CD4-positive, alpha-beta T cell treated with Interleukin-4 for 1 hour (primary cell): Measurements from ENCODE around the gene TMEM40.
A peak's percentile ranks its signal among the peaks of the same experiment; 100 is the strongest.
"Not testable (repeated sequence)": the region's sequence is repeated elsewhere in the genome, so short reads cannot be mapped to it uniquely, and the experiment has no call there.

Experiments
- DNase-seq, 2 donors: peaks; one replicate each; pipeline ENCODE4 v3.0.0-alpha.2; 2020 to 2022

The TMEM40 gene, protein sequence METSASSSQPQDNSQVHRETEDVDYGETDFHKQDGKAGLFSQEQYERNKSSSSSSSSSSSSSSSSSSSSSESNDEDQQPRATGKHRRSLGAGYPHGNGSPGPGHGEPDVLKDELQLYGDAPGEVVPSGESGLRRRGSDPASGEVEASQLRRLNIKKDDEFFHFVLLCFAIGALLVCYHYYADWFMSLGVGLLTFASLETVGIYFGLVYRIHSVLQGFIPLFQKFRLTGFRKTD

DNA sequence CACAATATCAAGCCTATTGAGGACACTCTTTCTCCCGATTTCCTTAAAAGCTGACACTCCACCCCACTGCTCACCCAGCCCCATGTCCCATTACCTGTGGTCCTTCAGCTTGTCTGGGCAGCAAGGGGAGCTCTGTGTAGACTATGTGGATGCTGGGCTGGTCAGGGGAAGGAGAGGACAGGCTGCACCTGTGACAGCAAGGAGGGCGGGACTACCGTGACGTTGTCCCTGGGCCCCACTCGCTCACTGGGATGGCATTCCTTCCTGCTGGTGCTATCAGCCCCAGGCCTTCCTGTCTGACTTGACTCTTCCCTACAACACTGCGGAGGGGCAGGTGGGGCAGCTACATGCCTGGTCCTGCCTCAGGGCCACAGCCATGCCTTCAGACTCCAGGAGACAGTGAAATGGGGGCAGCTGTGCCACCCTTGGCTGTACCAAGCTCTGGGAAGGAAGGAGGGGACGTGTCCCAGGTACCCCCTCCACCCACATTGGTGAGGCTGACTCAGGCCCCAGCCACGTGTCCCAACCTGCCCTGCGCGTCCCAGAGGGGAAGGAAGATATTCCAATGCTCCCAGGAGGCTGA lies at the start of gene TMEM40:
Gene TMEM40 (minus strand): TSS at position 163 of the 583 bp plus-strand sequence. CDS start 9,427 bp downstream, outside the sequence.
- no peak for DNase-seq

DNA sequence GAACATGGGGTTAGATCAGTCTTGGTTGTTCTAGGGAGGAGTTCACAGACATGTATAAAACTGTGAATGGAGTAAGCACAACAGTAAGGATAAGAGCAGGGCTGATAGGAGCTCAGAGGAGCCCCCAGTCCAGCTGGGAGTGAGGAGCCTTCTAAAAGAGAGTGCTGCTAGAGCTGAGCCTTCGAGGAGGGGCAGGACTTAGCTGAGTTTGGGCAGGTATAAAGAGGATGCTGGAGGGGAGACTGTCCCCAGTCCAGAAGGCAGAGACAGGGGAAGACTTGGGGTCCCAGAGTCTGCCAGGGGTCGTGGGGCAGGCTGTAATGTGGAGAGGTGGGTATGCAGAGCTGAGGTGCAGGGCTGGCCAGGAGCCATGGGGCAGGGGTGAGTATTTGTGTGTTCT lies 49.5 kb upstream of the TMEM40 start:
- DNase-seq = no peak

DNA sequence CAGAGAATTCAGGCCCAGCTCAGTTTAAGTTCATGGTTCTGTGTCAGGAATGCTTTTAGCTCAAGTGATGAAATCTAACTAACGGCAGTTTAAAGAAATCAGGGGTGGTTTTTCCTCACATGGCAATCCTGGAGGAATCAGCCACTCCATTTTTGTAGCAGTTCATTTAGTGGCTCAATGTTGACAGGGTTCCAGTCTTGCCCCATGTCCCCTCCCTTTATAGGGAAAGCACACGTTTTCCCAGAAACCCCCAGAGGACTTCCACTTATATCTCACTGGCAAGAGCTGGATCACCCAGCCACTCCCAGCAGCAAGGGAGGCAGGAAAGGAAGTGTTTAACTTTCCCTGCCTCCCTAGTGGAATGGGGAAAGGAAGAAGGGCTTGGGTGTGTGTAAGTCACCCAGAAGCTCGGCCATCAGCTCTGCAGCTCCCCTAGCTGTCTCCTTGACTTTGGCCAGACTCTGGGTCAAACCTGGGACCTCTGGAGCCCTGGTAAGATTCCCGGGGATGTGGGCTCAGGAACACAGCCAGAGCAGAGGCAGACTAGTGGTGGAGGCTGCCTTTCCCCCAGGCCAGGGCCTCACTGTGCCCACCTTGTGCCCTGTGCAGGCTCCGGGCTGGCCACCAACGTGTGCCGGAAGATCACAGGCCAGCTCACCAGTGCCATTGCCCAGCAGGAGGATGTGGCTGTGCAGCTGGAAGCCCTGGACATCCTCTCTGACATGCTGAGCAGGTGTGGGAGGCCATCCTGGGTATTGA lies 48.7 kb upstream of the TMEM40 start:
- DNase-seq = no peak

DNA sequence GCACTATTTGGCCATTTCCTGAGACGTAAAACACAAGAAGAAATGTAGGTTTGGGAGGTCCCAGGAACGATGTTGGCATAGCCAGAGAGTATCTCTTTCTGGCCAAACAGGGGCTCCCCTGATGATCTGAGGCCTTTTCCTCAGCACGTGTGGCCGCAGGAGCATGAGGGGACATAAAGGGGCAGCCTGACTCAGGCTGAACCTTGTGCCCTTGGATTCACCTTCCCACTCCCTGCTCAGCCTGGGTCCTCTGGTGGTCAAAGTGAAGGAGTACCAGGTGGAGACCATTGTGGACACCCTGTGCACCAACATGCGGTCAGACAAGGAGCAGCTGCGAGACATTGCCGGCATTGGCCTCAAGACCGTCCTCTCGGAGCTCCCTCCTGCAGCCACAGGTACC lies 48.0 kb upstream of the TMEM40 start:
- DNase-seq = no peak

DNA sequence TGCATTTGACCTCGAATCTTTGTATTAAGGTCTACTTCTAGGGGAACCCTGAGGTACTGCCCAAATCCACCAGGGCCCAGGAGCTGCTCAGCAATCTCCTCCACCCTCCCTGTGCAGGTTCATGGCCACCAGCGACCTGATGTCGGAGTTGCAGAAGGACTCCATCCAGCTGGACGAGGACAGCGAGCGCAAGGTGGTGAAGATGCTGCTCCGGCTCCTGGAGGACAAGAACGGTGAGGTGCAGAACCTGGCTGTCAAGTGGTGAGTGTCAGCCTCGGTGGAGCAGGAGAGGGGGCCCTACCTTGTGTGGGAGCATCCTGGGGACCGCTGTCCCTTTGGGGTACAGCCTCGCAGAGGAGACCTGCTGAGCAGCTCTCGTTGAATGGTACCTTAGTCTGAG lies 44.3 kb upstream of the TMEM40 start:
- no peak for DNase-seq

DNA sequence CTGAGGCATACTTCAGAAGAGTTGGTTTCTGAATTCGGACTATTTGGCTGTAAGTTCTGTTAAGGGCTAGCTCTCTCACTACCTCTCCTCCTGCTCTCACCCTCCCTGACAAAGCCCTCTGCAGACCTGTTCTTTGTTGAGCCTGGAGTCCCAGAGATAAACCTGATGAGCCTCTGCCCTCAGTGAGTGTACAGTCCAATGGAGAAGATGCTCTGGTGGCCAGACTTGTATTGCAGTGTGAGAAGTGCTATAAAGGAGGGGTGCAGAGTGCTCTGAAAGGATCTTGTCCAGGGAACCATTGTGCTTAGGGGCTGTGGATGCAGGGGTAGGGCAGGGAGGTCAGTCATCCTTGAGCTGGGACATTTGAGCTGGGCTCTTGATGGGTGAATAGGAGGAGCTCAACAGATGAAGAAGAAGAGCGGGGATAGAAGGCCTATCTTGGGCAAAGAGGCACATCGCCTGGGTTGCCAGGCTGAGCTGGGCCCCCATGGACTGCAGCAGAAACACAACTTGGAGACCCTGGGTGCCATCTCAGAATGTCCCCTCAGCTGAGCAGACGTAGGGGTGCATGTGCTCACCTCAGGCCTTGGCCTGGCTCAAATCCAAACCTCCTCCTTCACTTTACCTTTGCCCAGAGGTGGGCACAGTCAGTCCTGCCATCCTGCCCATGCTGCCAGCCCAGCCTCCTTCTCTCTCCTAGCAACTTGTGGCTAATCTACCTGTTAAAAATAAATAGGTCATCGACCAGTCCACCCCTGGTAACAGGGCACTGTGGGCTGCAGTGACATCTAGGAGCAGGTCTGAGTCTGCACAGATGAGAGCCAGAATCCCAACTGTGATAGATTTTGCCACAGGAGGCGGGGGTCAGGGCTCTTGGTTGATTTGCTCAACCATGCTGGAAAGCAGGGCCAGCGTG lies 40.7 kb upstream of the TMEM40 start:
- DNase-seq = no peak

DNA sequence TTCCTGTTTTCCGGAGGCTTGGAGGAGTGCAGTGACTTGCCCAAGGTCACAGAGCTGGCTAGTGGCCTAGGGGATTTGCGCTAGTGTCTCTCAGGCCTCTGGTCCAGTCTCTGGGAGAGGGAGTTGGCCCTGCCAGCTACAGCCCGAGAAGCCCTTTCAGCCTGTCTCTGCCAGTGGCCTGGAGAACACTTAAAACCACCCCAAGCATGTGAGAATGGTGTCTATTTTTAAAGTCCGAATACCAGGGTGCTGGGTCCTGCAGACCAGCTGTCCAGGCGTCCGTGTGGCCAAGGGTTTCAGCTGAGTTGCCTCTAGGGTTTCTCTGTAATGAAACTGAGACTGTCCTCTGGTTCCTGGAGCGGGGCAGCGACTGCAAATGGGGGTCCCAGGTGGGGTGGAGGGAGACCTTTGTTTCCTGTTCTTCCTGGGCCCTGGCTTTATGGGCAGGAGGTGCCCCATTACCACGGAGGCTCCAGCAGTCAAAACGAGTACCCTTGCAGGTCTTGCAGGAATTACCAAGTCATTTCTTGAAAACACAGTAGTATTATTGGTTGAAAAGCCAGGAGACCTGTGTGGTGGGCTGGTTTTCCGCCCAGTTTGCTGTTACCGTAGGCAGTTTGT lies 39.6 kb upstream of the TMEM40 start:
- DNase-seq = no peak

DNA sequence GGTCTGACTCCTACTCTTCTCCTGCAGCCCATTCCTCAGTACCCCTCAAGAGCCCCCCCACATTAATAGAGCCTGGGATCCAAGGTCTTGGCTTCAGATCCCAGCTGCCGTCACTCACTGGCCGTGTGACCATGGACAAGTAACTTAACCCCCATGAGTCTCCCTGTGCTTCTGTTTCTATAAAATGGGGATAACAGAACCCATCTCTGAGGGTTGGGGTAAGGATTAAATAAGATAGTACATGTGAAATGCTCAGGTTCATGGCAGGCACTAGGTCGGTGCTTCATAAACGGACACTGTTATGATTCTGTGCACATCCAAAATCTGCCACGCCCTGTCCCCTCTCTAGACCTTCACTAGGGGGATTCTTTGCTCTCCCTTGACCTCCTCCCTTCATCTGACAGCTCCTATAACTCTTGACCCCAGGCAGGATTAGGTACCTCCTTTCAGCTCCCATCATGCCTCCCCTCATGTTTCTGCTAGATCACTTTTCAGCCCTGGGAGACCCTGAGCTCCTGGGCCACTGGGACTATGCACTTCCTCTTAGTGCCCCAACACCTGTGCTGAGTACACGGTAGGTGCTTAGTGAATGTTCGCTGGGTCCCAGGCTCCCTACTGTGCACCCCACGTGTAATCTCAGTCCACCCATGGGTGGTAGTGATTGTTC lies 39.0 kb upstream of the TMEM40 start:
- DNase-seq = no peak

DNA sequence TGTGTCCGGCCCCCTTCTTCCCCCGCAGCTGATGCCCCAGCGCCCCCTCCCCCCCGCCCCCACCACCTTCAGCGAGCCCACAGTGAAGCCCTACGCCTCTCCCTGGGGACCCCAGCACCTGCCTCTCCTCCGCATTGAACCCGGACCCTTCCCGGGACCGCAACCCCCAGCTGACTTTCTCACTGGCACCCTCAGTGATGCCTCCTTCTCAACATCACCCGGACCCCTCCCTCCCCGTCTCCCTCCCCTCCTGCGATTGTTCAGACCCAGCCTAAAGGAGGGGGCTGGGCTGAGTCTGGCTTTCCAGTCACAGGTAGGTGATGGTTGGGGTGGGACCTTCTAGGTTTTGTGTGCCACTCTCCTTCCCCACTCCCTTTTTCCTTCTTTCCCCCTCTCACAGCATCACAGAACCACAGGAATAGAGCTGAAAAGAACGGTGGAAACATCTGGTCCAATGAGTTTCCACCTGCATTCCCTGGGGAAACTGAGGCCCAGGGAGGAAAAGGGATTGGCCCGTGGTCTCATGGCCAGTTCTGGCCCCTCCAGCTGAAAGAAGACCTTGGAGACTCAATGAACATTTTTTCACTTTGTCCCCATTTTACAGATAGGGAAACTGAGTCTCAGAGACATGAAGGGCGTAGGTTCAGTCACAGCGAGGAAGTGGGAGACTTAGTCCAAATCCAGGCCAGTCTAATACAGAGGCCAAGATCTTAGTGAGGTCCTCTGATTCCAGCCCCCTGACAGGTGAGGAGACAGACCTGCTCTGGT lies 38.2 kb upstream of the TMEM40 start:
- no peak for DNase-seq

DNA sequence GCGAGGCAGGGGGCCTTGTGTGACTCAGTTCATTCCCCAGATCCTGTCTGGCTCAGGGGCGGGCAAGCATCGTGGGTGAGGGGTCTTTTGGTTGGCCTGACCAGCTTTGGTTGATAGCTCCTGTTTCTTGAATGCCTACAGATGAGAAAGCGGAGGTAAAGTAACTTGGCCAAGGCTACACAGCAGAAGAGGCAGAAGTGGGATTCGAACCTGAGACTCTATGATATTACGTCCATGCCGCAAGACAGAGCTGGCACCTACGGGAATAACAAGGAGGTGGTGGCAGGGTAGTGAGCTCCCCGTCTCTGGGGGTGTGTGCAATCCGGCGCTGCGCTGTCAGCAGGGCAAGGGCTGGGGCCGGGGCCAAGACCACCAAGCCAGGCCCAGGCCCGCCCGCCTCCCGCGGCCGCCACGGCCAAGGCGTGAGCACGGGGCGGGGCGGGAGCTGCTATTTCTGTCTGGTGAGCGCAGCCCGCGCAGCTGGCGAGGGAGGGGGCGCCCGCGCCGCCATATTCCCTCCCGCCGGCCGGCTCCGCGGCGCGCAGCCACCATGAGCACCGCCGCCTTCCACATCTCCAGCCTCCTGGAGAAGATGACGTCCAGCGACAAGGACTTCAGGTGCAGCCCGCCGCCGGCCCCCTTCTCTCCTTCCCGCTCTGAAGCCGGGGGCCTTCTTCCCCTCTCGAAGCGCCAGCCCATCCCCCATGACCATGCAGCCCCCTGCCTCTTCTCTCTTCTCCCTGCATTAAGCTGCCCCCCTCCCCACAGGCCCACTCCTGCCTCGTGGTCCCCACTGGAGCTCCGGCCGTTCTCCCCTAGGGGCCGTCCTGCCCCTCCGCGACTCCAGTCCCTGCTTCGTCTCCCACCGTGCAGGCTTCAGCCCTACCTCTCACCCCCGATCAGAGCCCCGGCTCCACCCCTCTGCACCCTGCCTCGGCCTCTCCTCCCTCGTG lies 37.4 kb upstream of the TMEM40 start, which contains the start of gene CAND2:
Gene CAND2 (plus strand): TSS at position 510 of the 953 bp plus-strand sequence. CDS start 41 bp downstream, at position 551.
- peak; percentile 18 to 24 for DNase-seq

DNA sequence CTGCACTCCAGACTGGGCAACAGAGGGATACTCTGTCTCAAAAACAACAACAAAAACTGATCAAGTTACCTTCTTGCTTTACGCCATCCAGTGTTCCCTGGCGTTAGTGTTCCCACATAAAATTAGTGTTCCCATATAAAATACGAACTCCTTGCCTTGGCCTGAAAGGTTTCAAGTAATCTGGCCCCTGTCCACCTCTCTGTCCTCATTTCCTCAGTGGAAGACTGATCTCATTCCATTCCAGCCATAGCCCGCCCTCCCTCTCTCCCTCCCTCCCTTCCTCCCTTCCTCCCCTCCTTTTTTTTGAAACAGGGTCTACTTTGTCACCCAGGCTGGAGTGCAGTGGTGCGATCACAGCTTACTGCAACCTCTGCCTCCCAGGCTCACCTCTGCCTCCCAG lies 34.6 kb upstream of the TMEM40 start:
- no peak for DNase-seq

DNA sequence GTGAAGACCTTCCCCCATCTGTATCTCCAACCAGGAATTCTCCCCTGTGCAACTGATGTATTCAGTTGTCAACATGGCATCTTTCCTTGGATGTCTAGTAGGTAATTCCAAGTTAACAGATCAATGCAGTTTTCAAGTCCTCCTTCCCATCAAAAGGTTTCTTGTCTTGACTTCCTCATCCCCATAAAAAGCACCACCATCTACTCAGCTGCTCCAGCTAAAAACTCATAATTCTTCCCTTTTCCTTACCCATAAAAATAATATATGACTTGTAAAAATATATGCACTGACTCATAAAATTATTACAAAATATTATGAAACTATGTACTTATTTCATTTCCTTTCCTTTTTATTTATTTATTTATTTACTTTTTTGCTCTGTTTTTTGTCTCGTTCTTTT lies 32.4 kb upstream of the TMEM40 start:
- DNase-seq = no peak

DNA sequence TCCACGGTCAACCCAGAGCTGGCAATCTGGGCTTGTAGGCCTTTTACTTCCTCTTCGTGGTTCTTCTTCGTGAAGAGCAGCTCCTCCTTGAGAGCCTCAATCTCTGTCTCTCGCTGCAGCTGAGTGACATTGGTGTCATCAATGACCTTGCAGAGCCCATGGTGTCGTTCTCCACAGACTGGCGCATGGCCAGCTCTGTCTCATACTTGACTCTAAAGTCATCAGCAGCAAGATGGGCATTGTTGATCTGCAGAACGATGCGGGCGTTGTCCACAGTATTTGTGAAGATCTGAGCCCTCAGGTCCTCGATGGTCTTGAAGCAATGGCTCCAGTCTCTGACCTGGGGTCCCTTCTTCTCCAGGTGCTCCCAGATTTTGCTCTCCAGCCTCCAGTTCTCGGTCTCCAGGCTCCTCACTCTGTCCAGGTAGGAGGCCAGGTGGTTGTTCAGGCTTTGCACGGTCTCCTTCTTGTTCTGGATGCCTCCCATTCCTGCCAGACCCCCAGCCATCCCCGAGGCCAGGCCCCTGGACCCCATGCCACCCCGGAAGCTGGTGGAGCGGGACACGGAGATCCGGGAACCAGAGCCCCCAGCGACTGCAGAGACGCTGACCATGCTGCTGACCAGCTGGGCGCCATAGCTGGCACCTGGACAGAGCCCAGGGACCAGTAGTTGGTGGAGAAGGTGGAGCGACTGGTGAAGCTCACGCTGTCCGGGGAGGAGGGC lies 29.1 kb upstream of the TMEM40 start:
- not testable (repeated sequence) for DNase-seq

DNA sequence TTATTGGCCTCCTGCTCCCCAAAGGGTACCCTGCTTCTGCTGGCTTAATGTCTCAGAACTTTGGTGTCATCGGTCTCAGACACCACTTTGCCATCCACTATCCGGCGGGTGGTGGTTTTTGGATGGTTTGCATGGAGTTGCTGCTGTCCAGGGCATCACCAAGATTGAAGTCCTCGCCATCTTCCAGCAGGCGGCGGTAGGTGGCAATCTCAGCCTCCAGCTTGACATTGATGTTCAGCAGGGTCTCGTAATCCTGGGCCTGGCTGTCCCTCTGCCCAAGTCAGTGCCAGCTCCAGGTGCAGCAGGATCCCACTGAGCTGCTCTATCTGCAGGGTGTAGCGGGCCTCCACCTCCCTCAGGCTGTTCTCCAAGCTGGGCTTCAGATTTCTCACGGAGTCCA lies 28.3 kb upstream of the TMEM40 start:
- DNase-seq = peak in 1 of 2 donors; percentile 59

DNA sequence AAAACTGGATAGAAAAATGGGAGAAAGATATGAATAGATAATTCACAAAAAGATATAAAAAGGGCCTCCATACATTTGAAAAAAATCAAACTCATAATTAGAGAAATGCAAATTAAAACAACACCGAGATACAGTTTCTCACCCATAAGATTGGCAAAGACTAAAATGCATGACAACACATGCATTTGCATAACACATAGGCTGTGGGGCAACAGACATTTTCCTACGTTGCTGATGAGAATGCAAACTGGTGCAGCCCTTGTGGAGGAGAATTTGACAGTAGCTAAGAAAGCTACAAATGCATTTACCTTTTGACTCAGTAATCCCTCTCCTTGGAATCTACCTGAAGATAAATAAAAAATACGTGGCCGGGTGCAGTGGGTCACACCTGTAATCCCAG lies 26.0 kb upstream of the TMEM40 start:
- DNase-seq = no peak

DNA sequence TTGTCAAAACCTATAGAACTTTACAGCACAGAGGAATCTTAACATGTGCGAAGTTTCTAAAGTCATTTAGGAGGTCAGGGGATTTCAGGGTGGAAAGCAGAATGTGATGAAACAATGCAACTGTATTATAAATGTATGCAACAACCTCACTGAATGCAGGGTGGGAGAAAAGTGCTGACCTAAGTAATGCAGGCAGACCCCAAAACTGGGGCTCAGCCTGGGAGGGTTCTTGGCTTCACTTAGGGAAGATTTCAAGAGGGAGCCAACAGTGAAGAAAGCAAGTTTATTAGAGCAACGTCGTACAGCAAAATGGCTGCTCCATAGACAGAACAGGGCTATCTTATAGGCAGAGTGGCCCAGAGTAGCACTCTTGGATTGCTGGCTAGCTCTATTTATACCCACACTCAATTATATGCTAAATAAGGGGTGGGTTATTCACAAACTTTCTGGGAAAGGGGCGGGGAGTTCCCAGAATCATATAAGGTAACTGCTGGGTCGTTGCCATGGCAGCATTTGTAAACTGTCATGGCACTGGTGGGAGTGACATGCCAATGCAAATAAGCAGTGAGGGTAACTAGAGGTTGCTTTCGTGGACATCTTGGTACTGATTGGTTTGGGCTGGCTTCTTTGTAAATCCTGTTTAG lies 23.2 kb upstream of the TMEM40 start:
- DNase-seq = no peak

DNA sequence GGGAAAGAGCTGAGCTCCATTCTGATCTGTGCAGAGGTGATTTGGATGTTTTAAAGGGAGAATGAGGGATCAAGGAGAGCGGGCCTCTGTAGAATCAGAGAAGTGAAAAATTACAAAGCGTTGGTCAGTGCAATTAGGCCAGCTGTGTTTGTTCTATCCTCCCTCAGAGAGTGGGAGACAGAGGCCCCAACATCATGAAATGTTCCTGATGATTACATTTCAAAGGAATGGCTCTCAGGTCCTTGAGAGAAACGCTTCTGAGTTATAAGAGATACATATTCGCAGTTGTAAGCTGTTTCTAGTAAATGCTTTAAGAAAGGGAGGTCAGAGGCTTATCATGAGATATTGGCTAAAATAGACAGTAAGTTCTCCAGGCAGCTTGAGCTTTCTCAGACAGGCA lies 21.7 kb upstream of the TMEM40 start:
- no peak for DNase-seq

DNA sequence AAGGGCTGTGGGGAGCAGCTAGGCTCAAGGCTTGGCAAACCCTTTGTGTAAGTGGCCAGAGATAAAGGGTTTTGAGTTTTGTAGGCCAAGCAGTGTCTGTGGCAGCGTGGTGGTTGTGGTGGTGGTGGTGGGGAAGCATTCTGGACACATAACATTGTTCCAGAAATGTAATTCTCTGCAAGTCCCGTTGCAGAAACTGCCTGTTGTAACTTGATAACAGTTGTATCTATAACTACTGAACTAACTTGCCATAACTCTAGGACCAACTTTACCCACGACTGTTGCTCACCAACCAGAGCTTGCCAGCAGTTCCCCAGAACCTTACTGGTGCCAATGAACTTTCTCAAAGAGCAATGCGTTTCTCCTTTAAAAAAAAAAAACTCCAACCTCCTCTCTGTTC lies 18.1 kb upstream of the TMEM40 start:
- DNase-seq = no peak

DNA sequence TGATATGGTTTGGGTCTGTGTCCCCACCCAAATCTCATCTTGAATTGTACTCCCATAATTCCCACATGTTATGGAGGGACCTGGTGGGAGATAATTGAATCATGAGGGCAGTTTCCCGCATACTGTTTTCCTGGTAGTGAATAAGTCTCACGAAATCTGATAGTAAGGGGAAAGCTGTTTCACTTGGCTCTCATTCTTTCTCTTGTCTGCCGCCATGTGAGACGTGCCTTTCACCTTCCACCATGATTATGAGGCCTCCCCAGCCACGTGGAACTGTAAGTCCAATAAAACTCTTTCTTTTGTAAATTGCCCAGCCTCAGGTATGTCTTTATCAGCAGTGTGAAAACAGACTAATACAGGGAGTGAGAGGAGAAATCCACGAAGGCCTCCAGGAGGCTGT lies 16.9 kb upstream of the TMEM40 start:
- DNase-seq = not testable (repeated sequence)
